ENCODE results near the gene DNAI1. TPM values are rescaled to one million over a fixed set of nuclear protein-coding genes. Genes with fewer than 3 reads are reported as not detected.

Gene DNAI1
- total and polyA plus RNA-seq, 12 donors = 0.06 to 1.4 (median 0.28) TPM; not detected in 7

DNA sequence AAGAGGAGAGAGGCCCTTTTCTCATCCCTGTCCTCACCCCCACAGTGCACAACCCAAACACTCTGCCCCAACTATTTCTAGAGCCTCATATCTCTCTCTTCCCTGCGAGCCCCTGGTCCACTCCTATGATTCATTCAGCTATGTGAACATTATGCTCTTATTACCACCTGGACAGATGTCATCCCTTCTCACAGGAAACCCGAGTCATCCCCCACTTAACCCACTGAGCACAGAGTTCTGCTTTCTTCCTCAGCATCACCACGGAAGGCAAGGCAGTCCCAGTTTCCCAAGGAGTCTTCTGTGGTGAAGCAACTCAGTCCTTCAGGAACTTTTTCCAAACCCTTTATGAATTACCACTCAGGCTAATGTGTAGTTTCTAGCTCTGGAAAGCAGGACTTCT is 1.3 kb downstream of the DNAI1 start:
- intact Hi-C loops (cut with DNase I) = no loop called here
- DNase-seq = peak in 1 of 7 donors; percentile 34
- 41 to 56% (median 52%) methylated on average over 3 of the region's 3 CpGs for WGBS, 4 donors
- no peaks in the 10 kb centered on the region for H3K9me3 ChIP-seq (replicated peaks in 1 of 3)
- no peaks in the 10 kb centered on the region for H3K36me3 ChIP-seq (replicated peaks in 1 of 2)
- H3K4me3 ChIP-seq = no peak overlapping the region
- H3K27me3 ChIP-seq = no peaks in the 10 kb centered on the region
- H3K4me1 ChIP-seq (replicated peaks in 1 of 2) = peaks cover 0 to 28% of the 10 kb centered on the region in 2 donors
- TF ChIP-seq POLR2A (IDR thresholded peaks at IDR 0.05) (no peak), CTCF (IDR thresholded peaks at IDR 0.05) (no peak)
- no peak overlapping the region for H3K27ac ChIP-seq

DNA sequence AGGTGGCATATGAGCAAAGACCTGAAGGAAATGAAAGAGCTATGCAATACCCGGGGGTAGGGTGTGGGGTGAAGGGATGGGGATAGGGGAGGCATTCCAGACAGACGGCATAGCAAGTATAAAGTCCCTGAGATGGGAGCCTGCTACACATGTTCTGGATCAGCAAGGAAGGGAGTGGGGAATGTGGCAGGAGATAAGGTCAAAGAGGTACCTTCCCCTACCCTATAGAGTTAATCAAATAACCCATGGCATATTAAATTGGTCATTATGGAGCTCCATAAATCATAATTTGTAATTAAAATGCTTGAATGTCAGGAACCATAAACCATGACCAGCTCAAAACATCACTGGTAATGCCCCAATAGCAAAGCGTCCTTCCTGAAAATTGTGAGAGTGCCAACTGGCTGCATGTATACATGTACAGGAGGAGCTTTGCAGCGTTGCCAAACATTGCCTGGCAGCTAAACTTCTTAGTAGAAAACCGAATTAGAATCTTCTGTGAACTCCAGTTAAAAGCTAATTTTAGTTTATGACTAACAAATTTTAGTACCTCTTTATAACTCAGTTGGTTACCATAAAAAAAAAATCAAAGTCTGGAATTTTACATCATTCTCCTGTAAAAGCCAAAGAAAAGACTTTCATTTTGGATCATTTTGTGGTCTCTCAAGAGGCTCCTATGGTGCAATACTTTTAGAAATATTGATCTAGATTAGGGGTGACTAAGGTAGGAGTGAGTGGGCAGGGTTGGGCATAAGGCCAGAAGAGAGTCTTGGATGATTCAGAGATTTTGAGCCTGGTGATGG is 4.7 kb downstream of the DNAI1 start:
- peak in 6 of 7 donors; percentile 55 to 77 (median 70) for DNase-seq
- WGBS, 4 donors = 45 to 49% (median 47%) methylated on average over 5 of the region's 5 CpGs
- Histone ChIP-seq H3K9me3 (replicated peaks in 1 of 3) (no peaks in the 10 kb centered on the region), H3K27me3 (no peaks in the 10 kb centered on the region), H3K36me3 (replicated peaks in 1 of 2) (no peaks in the 10 kb centered on the region), H3K4me1 (replicated peaks in 1 of 2) (peaks cover 0 to 11% of the 10 kb centered on the region in 2 donors), H3K4me3 (no peak overlapping the region), H3K27ac (peak overlapping the region in 2 of 5 donors; percentile 22 to 46)
- TF ChIP-seq POLR2A (IDR thresholded peaks at IDR 0.05) (no peak), CTCF (IDR thresholded peaks at IDR 0.05) (no peak)
- intact Hi-C loops (cut with DNase I) = no loop called here

GRCh38 chr9:34463901-34464232 is 5.3 kb downstream of the DNAI1 start:
- Histone ChIP-seq H3K9me3 (replicated peaks in 1 of 3) (no peaks in the 10 kb centered on the region), H3K27me3 (no peaks in the 10 kb centered on the region), H3K4me3 (no peak overlapping the region), H3K27ac (peak overlapping the region in 2 of 5 donors; percentile 22 to 29), H3K4me1 (replicated peaks in 1 of 2) (peaks cover 0 to 11% of the 10 kb centered on the region in 2 donors), H3K36me3 (replicated peaks in 1 of 2) (no peaks in the 10 kb centered on the region)
- no peak for DNase-seq
- WGBS, 4 donors = 63 to 81% (median 75%) methylated on average over 2 of the region's 2 CpGs
- intact Hi-C loops (cut with DNase I) = no loop called here
- TF ChIP-seq POLR2A (IDR thresholded peaks at IDR 0.05) (no peak), CTCF (IDR thresholded peaks at IDR 0.05) (no peak)

GRCh38 chr9:34464571-34464970 is 6.0 kb downstream of the DNAI1 start:
- TF ChIP-seq CTCF (IDR thresholded peaks at IDR 0.05) = no peak
- TF ChIP-seq POLR2A (IDR thresholded peaks at IDR 0.05) = no peak
- WGBS, 4 donors = 62 to 82% (median 68%) methylated on average over 2 of the region's 2 CpGs
- no peaks in the 10 kb centered on the region for H3K36me3 ChIP-seq (replicated peaks in 1 of 2)
- H3K9me3 ChIP-seq (replicated peaks in 1 of 3) = no peaks in the 10 kb centered on the region
- no peaks in the 10 kb centered on the region for H3K27me3 ChIP-seq
- DNase-seq = peak in 1 of 7 donors; percentile 7
- intact Hi-C loops (cut with DNase I) = no loop called here
- H3K4me3 ChIP-seq = no peak overlapping the region
- peaks cover 0 to 11% of the 10 kb centered on the region in 2 donors for H3K4me1 ChIP-seq (replicated peaks in 1 of 2)
- H3K27ac ChIP-seq = no peak overlapping the region
